GM12891 (cell line): Measurements from ENCODE around the gene CACNG4.

ENCODE experiments used
- POLR2A ChIP-seq: IDR thresholded peaks from 2 replicates; pipeline ENCODE4 v1.6.1; 2011; ENCODE audit warnings: low read depth, low read length, control low read depth
- POLR2AphosphoS5 ChIP-seq: IDR thresholded peaks from 2 replicates; pipeline ENCODE4 v1.6.1; 2011; ENCODE audit warnings: low read depth, low read length, control low read depth

- no peak for TF ChIP-seq POLR2AphosphoS5
- no peak for TF ChIP-seq POLR2A
Observed at GRCh38 chr17:66948061-66948750, 16.3 kb upstream of the CACNG4 start.
